NT2/D1 (cell line): ENCODE results near the gene ASIC1.

ENCODE experiments used
- SUZ12 ChIP-seq: IDR thresholded peaks from 2 replicates; pipeline ENCODE4 v1.6.1; 2011; ENCODE audit not compliant: insufficient read length, insufficient read depth; ENCODE audit errors: extremely low read depth
- ZNF274 ChIP-seq: IDR thresholded peaks from 2 replicates; pipeline ENCODE4 v1.6.1; 2011; ENCODE audit warnings: mild to moderate bottlenecking, low read depth, low read length

- no peak for TF ChIP-seq ZNF274
- no peak for TF ChIP-seq SUZ12
Measured at GRCh38 chr12:50043854-50044253, 13.5 kb upstream of the ASIC1 start.
